WTC11 (cell line): ENCODE data around the gene C10orf67. TPM values are rescaled to one million over a fixed set of nuclear protein-coding genes. Genes with fewer than 3 reads are reported as not detected.
A peak's percentile ranks its signal among the peaks of the same experiment; 100 is the strongest.

Source experiments
- ATAC-seq: fragments of 200-7000 bp; cut with Tn5 transposase; 2 replicates; pipeline ENCODE4 v1.10.0; 2021; ENCODE audit warnings: mild to moderate bottlenecking, moderate library complexity
- CTCF ChIA-PET: fragments of 300-600 bp; sonication (Branson Sonifier 250); formaldehyde crosslinking; loops from one replicate; lab custom pipeline; 2021; ENCODE audit warnings: antibody characterized with exemption; lab: Charles Lee
- POLR2A ChIA-PET: fragments of 350-600 bp; sonication (Branson Sonifier 250); formaldehyde crosslinking; loops from one replicate; lab custom pipeline; 2021; ENCODE audit warnings: antibody characterized with exemption; lab: Charles Lee
- DNase-seq: peaks from one replicate; pipeline ENCODE4 v3.0.0; 2021; ENCODE audit warnings: low spot score
- H3K27ac Mint-ChIP-seq: 2 replicates; pipeline ENCODE4 v1.8.0; 2021; ENCODE audit warnings: mixed read lengths
- H3K27me3 Mint-ChIP-seq: 2 replicates; pipeline ENCODE4 v1.8.0; 2021; ENCODE audit warnings: low read depth, mild to moderate bottlenecking, moderate library complexity, mixed read lengths
- H3K36me3 Mint-ChIP-seq: 2 replicates; pipeline ENCODE4 v1.8.0; 2021; ENCODE audit warnings: mixed read lengths
- H3K4me1 Mint-ChIP-seq: 2 replicates; pipeline ENCODE4 v1.8.0; 2022; ENCODE audit warnings: mixed read lengths
- H3K4me3 Mint-ChIP-seq: 2 replicates; pipeline ENCODE4 v1.8.0; 2021; ENCODE audit warnings: mild to moderate bottlenecking, moderate library complexity, mixed read lengths
- H3K9me3 Mint-ChIP-seq: 2 replicates; pipeline ENCODE4 v1.8.0; 2021; ENCODE audit warnings: mixed read lengths
- ATF2 ChIP-seq: sonication (generic); formaldehyde crosslinking; IDR thresholded peaks from 2 replicates; pipeline ENCODE4 v1.8.1; 2022; ENCODE audit warnings: low read depth, missing genetic modification reagents, borderline replicate concordance
- ETV6 ChIP-seq: sonication (generic); formaldehyde crosslinking; IDR thresholded peaks from 2 replicates; pipeline ENCODE4 v1.8.1; 2022; ENCODE audit warnings: mild to moderate bottlenecking, missing genetic modification reagents
- FOXJ3 ChIP-seq: sonication (generic); formaldehyde crosslinking; IDR thresholded peaks from 2 replicates; pipeline ENCODE4 v1.9.0; 2021; ENCODE audit warnings: missing genetic modification reagents, mild to moderate bottlenecking, borderline replicate concordance
- GTF2I ChIP-seq: fragments of 250-450 bp; sonication (Bioruptor Pico); conservative IDR thresholded peaks from 2 replicates; pipeline ENCODE4 v1.4.0; 2021; ENCODE audit warnings: mild to moderate bottlenecking
- NFE2L1 ChIP-seq: sonication (generic); formaldehyde crosslinking; IDR thresholded peaks from 2 replicates; pipeline ENCODE4 v1.8.1; 2023; ENCODE audit warnings: missing genetic modification reagents
- NR1H2 ChIP-seq: sonication (generic); formaldehyde crosslinking; IDR thresholded peaks from 2 replicates; pipeline ENCODE4 v1.9.0; 2021; ENCODE audit warnings: mild to moderate bottlenecking, moderate library complexity, missing genetic modification reagents
- PRDM15 ChIP-seq: sonication (generic); formaldehyde crosslinking; IDR thresholded peaks from 2 replicates; pipeline ENCODE4 v1.8.0; 2022; ENCODE audit warnings: missing genetic modification reagents
- PRRX2 ChIP-seq: fragments of 250-450 bp; sonication (Bioruptor Pico); IDR thresholded peaks from 2 replicates; pipeline ENCODE4 v1.8.0; 2021; ENCODE audit warnings: mild to moderate bottlenecking
- STAT6 ChIP-seq: sonication (generic); formaldehyde crosslinking; conservative IDR thresholded peaks from 2 replicates; pipeline ENCODE4 v1.8.1; 2023; ENCODE audit warnings: mild to moderate bottlenecking, low read depth, missing genetic modification reagents, moderate library complexity
- TEAD4 ChIP-seq: sonication (generic); formaldehyde crosslinking; IDR thresholded peaks from 2 replicates; pipeline ENCODE4 v1.8.0; 2022; ENCODE audit warnings: mild to moderate bottlenecking, missing genetic modification reagents
- TP53 ChIP-seq: sonication (generic); formaldehyde crosslinking; IDR thresholded peaks from 2 replicates; pipeline ENCODE4 v1.8.1; 2023; ENCODE audit warnings: mild to moderate bottlenecking, missing genetic modification reagents
- ZMAT4 ChIP-seq: fragments of 250-450 bp; sonication (Bioruptor Pico); IDR thresholded peaks from 2 replicates; pipeline ENCODE4 v1.9.0; 2021; ENCODE audit warnings: mild to moderate bottlenecking
- ZNF121 ChIP-seq: sonication (generic); formaldehyde crosslinking; IDR thresholded peaks from 2 replicates; pipeline ENCODE4 v1.8.0; 2023; ENCODE audit warnings: missing genetic modification reagents
- ZNF396 ChIP-seq: fragments of 250-450 bp; sonication (Bioruptor Pico); IDR thresholded peaks from 2 replicates; pipeline ENCODE4 v1.8.0; 2021; ENCODE audit warnings: mild to moderate bottlenecking, moderate library complexity, borderline replicate concordance
- total RNA-seq: library from RNA; stranded (reverse); gene quantifications from 3 replicates; pipeline ENCODE4 v1.2.3, GENCODE V29; 2021
- TF ChIP-seq, protein P1 (sequence below): fragments of 250-450 bp; sonication (Bioruptor Pico); conservative IDR thresholded peaks from 2 replicates; pipeline ENCODE4 v1.9.0; 2021; ENCODE audit warnings: mild to moderate bottlenecking
- TF ChIP-seq, protein P2 (sequence below): sonication (generic); formaldehyde crosslinking; conservative IDR thresholded peaks from 2 replicates; pipeline ENCODE4 v1.8.1; 2022; ENCODE audit warnings: mild to moderate bottlenecking, missing genetic modification reagents
- TF ChIP-seq, protein P3 (sequence below): sonication (generic); formaldehyde crosslinking; IDR thresholded peaks from 2 replicates; pipeline ENCODE4 v1.8.1; 2023; ENCODE audit warnings: mild to moderate bottlenecking, missing genetic modification reagents, borderline replicate concordance

C10orf67 gene
- total RNA-seq, 1 experiment from 2014 or later, result not detected

GRCh38 chr10:23190872-23191763, 153.5 kb downstream of the C10orf67 start:
- no peaks in the 10 kb centered on the region for H3K9me3 Mint-ChIP-seq
- H3K4me1 Mint-ChIP-seq, result peaks cover 39% of the 10 kb centered on the region
- H3K36me3 Mint-ChIP-seq, result no peaks in the 10 kb centered on the region
- peaks cover 98% of the 10 kb centered on the region for H3K27me3 Mint-ChIP-seq
- peak; percentile 9 for ATAC-seq
- TF ChIP-seq ZNF396 (CRISPR knock-in tag), result no peak
- TF ChIP-seq ZMAT4 (CRISPR knock-in tag), result no peak
- TF ChIP-seq, protein P1, sequence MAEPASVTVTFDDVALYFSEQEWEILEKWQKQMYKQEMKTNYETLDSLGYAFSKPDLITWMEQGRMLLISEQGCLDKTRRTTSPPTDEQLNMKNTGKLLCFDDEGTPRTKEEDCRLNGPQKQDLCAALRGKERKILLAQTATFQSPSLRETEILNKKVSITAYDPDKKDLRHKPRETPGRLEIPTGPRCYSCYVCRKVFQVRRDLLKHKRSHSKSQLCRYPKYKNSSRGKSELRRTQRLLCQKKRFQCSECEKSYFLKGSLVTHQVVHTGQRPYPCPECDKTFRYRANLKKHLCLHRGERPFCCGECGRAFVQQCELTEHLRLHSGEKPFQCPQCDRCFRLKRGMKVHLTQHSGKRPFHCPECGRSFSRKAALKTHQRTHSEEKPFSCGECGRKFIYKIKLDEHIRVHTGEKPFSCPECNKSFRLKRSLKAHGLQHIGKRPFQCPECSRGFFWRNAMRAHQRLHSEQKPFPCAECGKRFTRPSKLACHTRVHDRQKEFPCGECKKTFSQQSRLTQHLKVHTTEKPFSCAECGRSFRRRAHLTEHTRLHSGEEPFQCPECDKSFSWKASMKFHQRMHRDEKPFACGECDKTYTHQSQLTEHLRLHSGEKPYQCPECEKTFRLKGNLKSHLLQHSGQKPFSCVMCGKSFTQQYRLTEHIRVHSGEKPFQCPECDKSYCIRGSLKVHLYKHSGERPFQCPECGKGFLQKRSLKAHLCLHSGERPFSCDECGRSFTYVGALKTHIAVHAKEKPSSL (CRISPR knock-in tag), result no peak
- TF ChIP-seq, protein P2, sequence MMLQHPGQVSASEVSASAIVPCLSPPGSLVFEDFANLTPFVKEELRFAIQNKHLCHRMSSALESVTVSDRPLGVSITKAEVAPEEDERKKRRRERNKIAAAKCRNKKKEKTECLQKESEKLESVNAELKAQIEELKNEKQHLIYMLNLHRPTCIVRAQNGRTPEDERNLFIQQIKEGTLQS (CRISPR knock-in tag), result no peak
- no peak for TF ChIP-seq ZNF121
- DNase-seq, result no peak
- no peak overlapping the region for H3K27ac Mint-ChIP-seq
- POLR2A ChIA-PET, result no interaction called here
- CTCF ChIA-PET, result interaction anchor here (1.1 to 2.2 kb wide), 4 partner anchors 30 to 33 kb away, joined by 3 to 21 read pairs (median 3); no protein-coding TSS in a partner anchor
- peak overlapping the region; percentile 69 for H3K4me3 Mint-ChIP-seq

DNA sequence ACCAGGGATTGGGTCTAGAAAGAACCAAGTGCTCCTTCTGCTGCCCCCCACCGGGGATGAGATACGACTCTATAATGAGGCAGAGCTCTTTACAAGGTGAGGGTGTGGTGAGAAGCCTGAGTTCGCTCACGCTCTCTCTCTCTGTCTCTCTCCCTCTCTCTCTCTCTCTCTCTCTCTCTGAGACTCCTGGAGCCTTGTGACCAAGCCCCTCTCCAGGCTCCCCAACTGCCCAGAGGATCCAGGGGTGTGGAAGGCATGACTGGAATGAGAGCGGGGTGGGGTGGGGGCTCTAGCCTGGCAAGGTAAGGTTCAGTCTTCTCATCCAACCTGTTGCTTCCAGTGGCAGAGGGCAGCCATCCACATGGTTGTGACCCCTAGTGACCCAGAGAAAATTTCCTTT, 155.6 kb downstream of the C10orf67 start:
- Mint-ChIP-seq H3K4me3 (no peak overlapping the region), H3K27me3 (peaks cover 90% of the 10 kb centered on the region), H3K36me3 (no peaks in the 10 kb centered on the region), H3K9me3 (no peaks in the 10 kb centered on the region), H3K27ac (no peak overlapping the region), H3K4me1 (peaks cover 32% of the 10 kb centered on the region)
- DNase-seq (no peak), ATAC-seq (no peak)
- ChIA-PET POLR2A (no interaction called here), CTCF (interaction anchor here (1.3 to 1.8 kb wide), 2 partner anchors 16 to 31 kb away, joined by 3 to 10 read pairs; no protein-coding TSS in a partner anchor)
- no peak for TF ChIP-seq GTF2I (CRISPR knock-in tag)
- TF ChIP-seq NR1H2 (CRISPR knock-in tag), result no peak
- TF ChIP-seq, protein P2 (CRISPR knock-in tag), result no peak
- no peak for TF ChIP-seq ATF2
- TF ChIP-seq PRDM15 (CRISPR knock-in tag), result no peak
- no peak for TF ChIP-seq NFE2L1
- TF ChIP-seq ZMAT4 (CRISPR knock-in tag), result no peak
- TF ChIP-seq, protein P3, sequence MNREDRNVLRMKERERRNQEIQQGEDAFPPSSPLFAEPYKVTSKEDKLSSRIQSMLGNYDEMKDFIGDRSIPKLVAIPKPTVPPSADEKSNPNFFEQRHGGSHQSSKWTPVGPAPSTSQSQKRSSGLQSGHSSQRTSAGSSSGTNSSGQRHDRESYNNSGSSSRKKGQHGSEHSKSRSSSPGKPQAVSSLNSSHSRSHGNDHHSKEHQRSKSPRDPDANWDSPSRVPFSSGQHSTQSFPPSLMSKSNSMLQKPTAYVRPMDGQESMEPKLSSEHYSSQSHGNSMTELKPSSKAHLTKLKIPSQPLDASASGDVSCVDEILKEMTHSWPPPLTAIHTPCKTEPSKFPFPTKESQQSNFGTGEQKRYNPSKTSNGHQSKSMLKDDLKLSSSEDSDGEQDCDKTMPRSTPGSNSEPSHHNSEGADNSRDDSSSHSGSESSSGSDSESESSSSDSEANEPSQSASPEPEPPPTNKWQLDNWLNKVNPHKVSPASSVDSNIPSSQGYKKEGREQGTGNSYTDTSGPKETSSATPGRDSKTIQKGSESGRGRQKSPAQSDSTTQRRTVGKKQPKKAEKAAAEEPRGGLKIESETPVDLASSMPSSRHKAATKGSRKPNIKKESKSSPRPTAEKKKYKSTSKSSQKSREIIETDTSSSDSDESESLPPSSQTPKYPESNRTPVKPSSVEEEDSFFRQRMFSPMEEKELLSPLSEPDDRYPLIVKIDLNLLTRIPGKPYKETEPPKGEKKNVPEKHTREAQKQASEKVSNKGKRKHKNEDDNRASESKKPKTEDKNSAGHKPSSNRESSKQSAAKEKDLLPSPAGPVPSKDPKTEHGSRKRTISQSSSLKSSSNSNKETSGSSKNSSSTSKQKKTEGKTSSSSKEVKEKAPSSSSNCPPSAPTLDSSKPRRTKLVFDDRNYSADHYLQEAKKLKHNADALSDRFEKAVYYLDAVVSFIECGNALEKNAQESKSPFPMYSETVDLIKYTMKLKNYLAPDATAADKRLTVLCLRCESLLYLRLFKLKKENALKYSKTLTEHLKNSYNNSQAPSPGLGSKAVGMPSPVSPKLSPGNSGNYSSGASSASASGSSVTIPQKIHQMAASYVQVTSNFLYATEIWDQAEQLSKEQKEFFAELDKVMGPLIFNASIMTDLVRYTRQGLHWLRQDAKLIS (CRISPR knock-in tag), result no peak
- no peak for TF ChIP-seq TP53 (CRISPR knock-in tag)
- no peak for TF ChIP-seq FOXJ3 (CRISPR knock-in tag)
- no peak for TF ChIP-seq PRRX2 (CRISPR knock-in tag)
- TF ChIP-seq STAT6 (CRISPR knock-in tag), result no peak
- TF ChIP-seq TEAD4, result no peak
- TF ChIP-seq ETV6 (CRISPR knock-in tag), result no peak
- TF ChIP-seq, all 79 proteins: peak for 0
